Measurements from ENCODE around the gene ATP8B4.

- TF ChIP-seq POLR2AphosphoS5 (IDR thresholded peaks at IDR 0.05; ENCODE audit: borderline replicate concordance, low read depth, low read length) (no peak), FOXP2 (optimal IDR thresholded peaks at IDR 0.05; ENCODE audit: control extremely low read depth, extremely low read length, insufficient read depth) (no peak), EZH2 (IDR thresholded peaks at IDR 0.05) (no peak)
Measured at GRCh38 chr15:50127255-50127777, 8.3 kb upstream of the ATP8B4 start.
